Tibial artery (tissue), 4 donors: Measurements from ENCODE around the gene GPR173.

Experiments
- DNase-seq, 2 donors: peaks; one replicate each; pipeline ENCODE4 v3.0.0-alpha.2; 2019
- H3K27ac ChIP-seq, 2 donors: fragments of 200-600 bp; sonication (generic) in 1 of 2; 1 replicate in 1 of 2; 2 replicates in 1 of 2; pipeline ENCODE4 v1.5.1; 2018 to 2019; ENCODE audit warnings: mild to moderate bottlenecking in 1 of 2
- H3K27me3 ChIP-seq, 2 donors: fragments of 200-600 bp; sonication (generic) in 1 of 2; one replicate each; pipeline versions ENCODE4 v1.5.1 to v1.6.0; 2016 to 2019
- H3K36me3 ChIP-seq, 3 donors: fragments of 200-600 bp; sonication (generic) in 2 of 3; one replicate each; pipeline ENCODE4 v1.5.1; 2016 to 2019; ENCODE audit warnings: mild to moderate bottlenecking in 2 of 3
- H3K4me1 ChIP-seq, 4 donors: fragments of 200-600 bp; sonication (generic) in 2 of 4; 1 replicate in 3 of 4; 2 replicates in 1 of 4; pipeline ENCODE4 v1.5.1; 2016 to 2019
- H3K4me3 ChIP-seq, 2 donors: fragments of 200-600 bp; sonication (generic) in 1 of 2; 1 replicate in 1 of 2; 2 replicates in 1 of 2; pipeline ENCODE4 v1.5.1; 2018 to 2019; ENCODE audit warnings: mild to moderate bottlenecking in 2 of 2
- H3K9me3 ChIP-seq, 3 donors: fragments of 200-600 bp; sonication (generic) in 1 of 3; one replicate each; pipeline ENCODE4 v1.5.1; 2016 to 2019
- CTCF ChIP-seq, 2 experiments: fragments of 200-600 bp in 1 of 2; fragments of 450-650 bp in 1 of 2; IDR thresholded peaks; one replicate each; pipeline ENCODE4 v1.5.1; 2017 to 2019; ENCODE audit warnings: antibody characterized with exemption in 2 of 2, mild to moderate bottlenecking in 1 of 2, moderate library complexity in 1 of 2
- intact Hi-C: fragments of 100-400 bp; cut with DNase I; formaldehyde crosslinking; loops from one replicate; pipeline ENCODE4 v1.15.0; 2023; ENCODE audit warnings: low total_unique reads

Gene GPR173

GRCh38 chrX:53071064-53071463 lies 22.5 kb downstream of the GPR173 start:
- H3K27me3 ChIP-seq: no peaks in the 10 kb centered on the region
- peak overlapping the region in 1 of 2 donors; percentile 85 for H3K27ac ChIP-seq
- H3K4me3 ChIP-seq: no peak overlapping the region
- H3K36me3 ChIP-seq: no peaks in the 10 kb centered on the region
- peaks cover 0 to 10% (median 0%) of the 10 kb centered on the region in 4 donors for H3K4me1 ChIP-seq
- TF ChIP-seq CTCF (IDR thresholded peaks at IDR 0.05): no peak
- intact Hi-C loops: loop anchor here (1.0 kb wide), 1 partner anchor 22 kb away; no protein-coding TSS in a partner anchor
- DNase-seq: no peak
- H3K9me3 ChIP-seq: no peaks in the 10 kb centered on the region

GRCh38 chrX:53071604-53072417 lies 23.2 kb downstream of the GPR173 start:
- Histone ChIP-seq H3K27me3 (no peaks in the 10 kb centered on the region), H3K9me3 (no peaks in the 10 kb centered on the region), H3K4me1 (peaks cover 0 to 10% (median 0%) of the 10 kb centered on the region in 4 donors), H3K27ac (peak overlapping the region; percentile 77 to 85), H3K4me3 (peak overlapping the region; percentile 40 to 45), H3K36me3 (no peaks in the 10 kb centered on the region)
- intact Hi-C loops: loop anchor here (1.0 kb wide), 1 partner anchor 21 kb away; no protein-coding TSS in a partner anchor
- DNase-seq: peak; percentile 83 to 88
- TF ChIP-seq CTCF (IDR thresholded peaks at IDR 0.05): peak; percentile 60 to 66

DNA sequence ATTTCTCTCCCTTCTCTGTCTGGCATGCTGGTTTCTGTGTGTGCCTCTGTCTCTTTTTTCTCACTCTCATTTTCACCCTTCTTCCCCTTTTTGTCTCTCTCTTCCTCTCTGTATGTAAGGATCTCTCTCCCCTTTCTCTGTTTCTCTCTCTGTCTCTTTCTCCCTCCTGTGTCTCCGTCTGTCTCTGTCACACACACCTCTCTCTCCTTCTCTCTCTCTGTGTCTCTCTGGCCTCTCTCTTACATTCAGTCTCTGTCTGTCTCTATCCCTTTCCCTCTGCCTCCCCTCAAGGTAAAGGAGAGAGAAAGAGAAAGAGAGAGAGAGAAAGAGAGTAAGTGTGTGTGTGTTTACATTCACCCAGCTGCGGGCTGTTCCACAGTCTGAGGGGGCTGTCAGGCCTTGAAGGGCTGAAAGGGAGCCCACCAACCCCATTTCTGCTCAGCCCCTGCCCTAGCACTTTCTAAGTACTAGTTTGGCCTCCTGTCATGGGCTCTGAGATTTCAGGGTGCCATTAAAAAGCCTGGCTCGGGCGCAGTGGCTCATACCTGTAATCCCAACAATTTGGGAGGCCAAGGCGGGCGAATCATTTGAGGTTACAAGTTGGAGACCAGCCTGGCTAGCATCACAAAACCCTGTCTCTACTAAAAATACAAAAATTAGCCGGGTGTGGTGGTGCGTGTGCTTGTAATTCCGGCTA lies 24.0 kb downstream of the GPR173 start:
- Histone ChIP-seq H3K27me3 (no peaks in the 10 kb centered on the region), H3K4me1 (peaks cover 0 to 10% (median 0%) of the 10 kb centered on the region in 4 donors), H3K27ac (peak overlapping the region; percentile 77 to 85), H3K9me3 (no peaks in the 10 kb centered on the region), H3K36me3 (no peaks in the 10 kb centered on the region), H3K4me3 (peak overlapping the region; percentile 40 to 45)
- no peak for TF ChIP-seq CTCF (IDR thresholded peaks at IDR 0.05)
- intact Hi-C loops: no loop called here
- no peak for DNase-seq

DNA sequence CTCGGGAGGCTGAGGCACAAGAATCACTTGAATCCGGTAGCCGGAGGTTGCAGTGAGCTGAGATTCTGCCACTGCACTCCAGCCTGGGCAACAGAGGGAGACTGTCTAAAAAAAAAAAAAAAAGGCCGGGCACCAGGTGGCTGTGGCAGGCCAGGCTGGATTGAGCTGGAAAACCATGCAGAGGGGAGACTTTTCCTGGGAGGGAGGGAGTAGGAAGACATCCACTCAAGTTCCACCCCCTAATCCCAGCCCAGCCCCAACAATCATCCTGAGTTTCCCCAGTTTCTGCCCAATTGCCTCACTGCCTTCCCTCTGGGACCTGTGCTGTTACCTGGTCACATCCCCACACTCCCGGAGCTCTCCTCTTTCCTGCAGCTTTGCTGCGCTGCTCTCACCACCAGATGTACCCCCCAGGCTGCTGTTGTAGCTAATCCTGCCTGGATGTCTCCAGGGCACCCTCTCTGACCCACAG lies 24.6 kb downstream of the GPR173 start:
- Histone ChIP-seq H3K36me3 (no peaks in the 10 kb centered on the region), H3K9me3 (no peaks in the 10 kb centered on the region), H3K27ac (peak overlapping the region; percentile 77 to 85), H3K27me3 (no peaks in the 10 kb centered on the region), H3K4me1 (peaks cover 0 to 10% (median 0%) of the 10 kb centered on the region in 4 donors), H3K4me3 (no peak overlapping the region)
- no peak for DNase-seq
- TF ChIP-seq CTCF (IDR thresholded peaks at IDR 0.05): no peak
- intact Hi-C loops: no loop called here

DNA sequence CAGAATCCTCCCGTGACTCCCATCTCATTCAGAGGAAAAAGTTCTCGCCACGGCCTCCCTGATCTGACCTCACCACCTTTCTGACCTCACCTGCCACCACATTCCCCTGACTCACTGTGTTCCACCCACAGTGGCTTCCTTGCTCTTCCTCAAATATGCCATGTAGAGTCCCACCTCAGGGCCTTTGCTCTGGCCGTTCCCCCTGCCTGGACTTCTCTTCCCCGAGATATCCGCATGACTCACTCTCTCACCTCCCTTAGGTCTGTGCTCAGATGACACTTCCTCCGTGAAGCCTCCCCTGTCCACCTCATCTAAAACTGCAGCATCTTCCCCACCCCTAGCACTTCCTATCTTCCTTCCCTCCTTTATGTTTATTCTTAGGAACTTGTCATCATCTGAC lies 26.4 kb downstream of the GPR173 start:
- H3K4me3 ChIP-seq: no peak overlapping the region

More for the DNA sequence above, 26.4 kb downstream of the GPR173 start:
- no peak for TF ChIP-seq CTCF (IDR thresholded peaks at IDR 0.05)
- Histone ChIP-seq H3K9me3 (no peaks in the 10 kb centered on the region), H3K27me3 (no peaks in the 10 kb centered on the region), H3K27ac (no peak overlapping the region), H3K4me1 (peaks cover 0 to 10% (median 0%) of the 10 kb centered on the region in 4 donors), H3K36me3 (no peaks in the 10 kb centered on the region)
- no peak for DNase-seq
- intact Hi-C loops: no loop called here
